ENCODE measurements around the gene OR56A1.

OR56A1 gene

GRCh38 chr11:5992150-5992549 is 38.4 kb downstream of the OR56A1 start:
- H3K4me3 ChIP-seq: no peak overlapping the region
- TF ChIP-seq, protein P1, sequence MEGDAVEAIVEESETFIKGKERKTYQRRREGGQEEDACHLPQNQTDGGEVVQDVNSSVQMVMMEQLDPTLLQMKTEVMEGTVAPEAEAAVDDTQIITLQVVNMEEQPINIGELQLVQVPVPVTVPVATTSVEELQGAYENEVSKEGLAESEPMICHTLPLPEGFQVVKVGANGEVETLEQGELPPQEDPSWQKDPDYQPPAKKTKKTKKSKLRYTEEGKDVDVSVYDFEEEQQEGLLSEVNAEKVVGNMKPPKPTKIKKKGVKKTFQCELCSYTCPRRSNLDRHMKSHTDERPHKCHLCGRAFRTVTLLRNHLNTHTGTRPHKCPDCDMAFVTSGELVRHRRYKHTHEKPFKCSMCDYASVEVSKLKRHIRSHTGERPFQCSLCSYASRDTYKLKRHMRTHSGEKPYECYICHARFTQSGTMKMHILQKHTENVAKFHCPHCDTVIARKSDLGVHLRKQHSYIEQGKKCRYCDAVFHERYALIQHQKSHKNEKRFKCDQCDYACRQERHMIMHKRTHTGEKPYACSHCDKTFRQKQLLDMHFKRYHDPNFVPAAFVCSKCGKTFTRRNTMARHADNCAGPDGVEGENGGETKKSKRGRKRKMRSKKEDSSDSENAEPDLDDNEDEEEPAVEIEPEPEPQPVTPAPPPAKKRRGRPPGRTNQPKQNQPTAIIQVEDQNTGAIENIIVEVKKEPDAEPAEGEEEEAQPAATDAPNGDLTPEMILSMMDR (IDR thresholded peaks at IDR 0.05): no peak
- DNase-seq (ENCODE audit: low spot score): no peak
- no peak overlapping the region for H3K27ac ChIP-seq

- TF ChIP-seq, protein P1 (IDR thresholded peaks at IDR 0.05): no peak
- Histone ChIP-seq H3K4me3 (no peak overlapping the region), H3K27ac (no peak overlapping the region)
- DNase-seq (ENCODE audit: low spot score): no peak
These were observed 41.4 kb downstream of the OR56A1 start for GRCh38 chr11:5989203-5989602.

DNA sequence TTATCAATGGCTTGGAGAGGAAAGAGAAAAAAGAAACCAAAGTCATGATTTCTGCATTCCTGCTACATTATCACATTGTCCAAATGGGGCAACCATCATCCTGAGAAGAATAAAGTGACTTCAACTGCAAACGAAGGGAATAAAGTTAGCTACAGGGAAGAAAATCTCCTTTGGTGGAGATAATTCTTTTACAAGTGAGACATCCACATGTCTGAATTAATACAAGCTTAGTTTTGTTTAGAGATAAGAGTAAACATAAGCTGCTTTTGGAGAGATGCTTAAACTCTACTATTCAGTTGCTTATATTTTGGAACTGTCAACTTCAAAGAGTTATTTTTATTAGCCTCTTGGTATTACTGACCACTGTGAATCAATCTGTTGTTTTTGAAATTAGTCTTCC is 43.7 kb downstream of the OR56A1 start, which contains the start of gene OR52L1:
OR52L1 (minus strand) TSS at position 101 of the 400 bp plus-strand sequence; CDS start at position 46, 55 bp downstream.
- no peak for DNase-seq (ENCODE audit: low spot score)
- Histone ChIP-seq H3K4me3 (no peak within 1 kb of the TSS), H3K27ac (no peak within 1 kb of the TSS)
- TF ChIP-seq, protein P1 (IDR thresholded peaks at IDR 0.05): no peak

DNA sequence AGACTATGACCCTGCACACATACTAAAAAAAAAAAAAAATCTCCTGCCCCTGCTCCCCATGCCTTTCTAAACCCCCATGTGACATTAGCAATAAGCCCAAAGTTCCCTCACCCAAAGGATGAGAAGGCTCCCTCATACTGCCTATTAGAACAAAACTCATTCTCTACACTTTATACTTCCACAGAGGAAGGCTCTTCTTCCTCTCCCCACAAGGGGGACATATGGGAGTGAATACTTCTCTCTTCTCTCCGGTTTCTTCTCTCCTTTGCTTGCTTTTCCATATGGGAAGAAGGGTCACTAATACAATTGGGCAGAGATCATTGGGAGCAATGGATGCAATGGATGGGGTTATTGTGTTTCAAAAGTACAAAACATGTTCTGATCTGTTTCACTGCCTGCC is 47.1 kb downstream of the OR56A1 start:
- Histone ChIP-seq H3K27ac (no peak overlapping the region), H3K4me3 (no peak overlapping the region)
- TF ChIP-seq, protein P1 (IDR thresholded peaks at IDR 0.05): no peak
- DNase-seq (ENCODE audit: low spot score): no peak

- no peak for DNase-seq (ENCODE audit: low spot score)
- Histone ChIP-seq H3K27ac (no peak overlapping the region), H3K4me3 (no peak overlapping the region)
- TF ChIP-seq, protein P1 (IDR thresholded peaks at IDR 0.05): no peak
These were observed 57.0 kb downstream of the OR56A1 start for GRCh38 chr11:5973530-5973929.

Data from coronary artery (tissue), 2 donors.